GM13976 (cell line): ENCODE results near the gene HSBP1.

ENCODE experiments used
- DNase-seq: peaks from one replicate; pipeline ENCODE4 v3.0.0; 2012; ENCODE audit warnings: low spot score
- in situ Hi-C: fragments of 300-500 bp; cut with MboI; formaldehyde crosslinking; loops from one replicate; pipeline ENCODE4 v1.12.0; 2022; ENCODE audit warnings: low sequenced_read_pairs, mixed read lengths, inconsistent platforms; ENCODE audit not compliant: unreplicated experiment
- TF ChIP-seq, protein P1 (sequence below): IDR thresholded peaks from 2 replicates; pipeline ENCODE4 v1.5.1; 2012; ENCODE audit warnings: borderline replicate concordance, mild to moderate bottlenecking; ENCODE audit not compliant: insufficient read depth; ENCODE audit errors: extremely low read depth, missing control alignments, control extremely low read depth

HSBP1 gene

DNA sequence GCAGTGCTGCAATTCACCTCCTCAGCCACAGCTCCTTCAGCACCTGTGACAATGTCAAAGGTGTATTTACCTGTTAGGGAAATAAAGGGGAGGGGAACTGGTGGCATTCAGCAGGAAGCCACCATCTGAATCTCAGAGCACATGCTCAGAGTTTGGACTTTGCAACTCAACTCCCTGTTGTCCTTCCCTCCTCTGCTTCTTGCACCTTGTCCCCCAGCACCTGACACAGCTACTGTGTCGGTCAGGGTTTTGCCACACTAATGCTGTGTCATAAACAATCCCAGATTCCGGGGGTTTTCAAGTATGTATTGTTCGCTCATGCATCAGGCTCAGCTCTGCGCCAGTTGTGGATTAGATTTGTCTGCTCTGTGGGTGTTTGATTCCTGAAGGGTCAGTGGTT is 43.7 kb downstream of the HSBP1 start:
- in situ Hi-C loops: no loop called here
- DNase-seq: no peak
- TF ChIP-seq, protein P1, sequence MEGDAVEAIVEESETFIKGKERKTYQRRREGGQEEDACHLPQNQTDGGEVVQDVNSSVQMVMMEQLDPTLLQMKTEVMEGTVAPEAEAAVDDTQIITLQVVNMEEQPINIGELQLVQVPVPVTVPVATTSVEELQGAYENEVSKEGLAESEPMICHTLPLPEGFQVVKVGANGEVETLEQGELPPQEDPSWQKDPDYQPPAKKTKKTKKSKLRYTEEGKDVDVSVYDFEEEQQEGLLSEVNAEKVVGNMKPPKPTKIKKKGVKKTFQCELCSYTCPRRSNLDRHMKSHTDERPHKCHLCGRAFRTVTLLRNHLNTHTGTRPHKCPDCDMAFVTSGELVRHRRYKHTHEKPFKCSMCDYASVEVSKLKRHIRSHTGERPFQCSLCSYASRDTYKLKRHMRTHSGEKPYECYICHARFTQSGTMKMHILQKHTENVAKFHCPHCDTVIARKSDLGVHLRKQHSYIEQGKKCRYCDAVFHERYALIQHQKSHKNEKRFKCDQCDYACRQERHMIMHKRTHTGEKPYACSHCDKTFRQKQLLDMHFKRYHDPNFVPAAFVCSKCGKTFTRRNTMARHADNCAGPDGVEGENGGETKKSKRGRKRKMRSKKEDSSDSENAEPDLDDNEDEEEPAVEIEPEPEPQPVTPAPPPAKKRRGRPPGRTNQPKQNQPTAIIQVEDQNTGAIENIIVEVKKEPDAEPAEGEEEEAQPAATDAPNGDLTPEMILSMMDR: no peak

DNA sequence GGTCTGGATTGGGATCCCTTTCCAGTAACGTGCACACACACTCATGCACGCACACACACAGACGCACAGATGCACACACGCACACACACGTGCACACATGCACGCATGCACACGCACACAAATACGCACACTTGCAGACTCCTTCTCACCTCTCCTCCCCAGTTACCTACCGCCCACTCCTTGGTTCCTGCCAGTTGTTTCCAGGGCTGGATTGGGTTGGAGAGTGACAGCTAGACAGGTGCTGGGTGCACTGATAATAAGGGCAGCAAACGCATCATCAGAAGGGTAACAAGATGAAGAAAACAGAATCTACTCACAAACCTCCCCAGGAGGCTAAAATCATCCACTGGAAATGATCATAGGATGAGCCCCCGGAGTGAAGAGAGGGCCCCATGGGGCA is 45.0 kb downstream of the HSBP1 start:
- TF ChIP-seq, protein P1: no peak
- DNase-seq: no peak
- in situ Hi-C loops: no loop called here

DNA sequence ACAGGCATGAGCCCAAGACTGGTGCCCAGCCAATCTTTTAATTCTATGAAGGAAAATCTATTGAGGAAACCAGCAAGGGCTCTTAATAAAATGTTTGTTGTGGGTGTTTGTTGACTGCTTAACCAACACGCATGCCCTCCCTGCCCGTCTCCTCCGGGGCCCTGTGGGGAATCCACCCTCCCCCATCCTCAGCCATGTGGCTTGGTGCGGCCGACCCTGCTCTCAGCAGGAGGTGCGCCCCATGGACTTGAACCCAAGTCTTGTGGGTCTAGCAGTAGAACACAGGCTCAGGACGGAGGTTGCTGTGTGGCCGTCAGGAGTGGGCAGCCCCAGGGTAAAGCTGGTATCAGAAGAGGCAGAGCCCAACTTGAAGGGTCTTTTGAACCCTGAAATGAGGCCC is 46.1 kb downstream of the HSBP1 start:
- TF ChIP-seq, protein P1: no peak
- in situ Hi-C loops: no loop called here
- no peak for DNase-seq

DNA sequence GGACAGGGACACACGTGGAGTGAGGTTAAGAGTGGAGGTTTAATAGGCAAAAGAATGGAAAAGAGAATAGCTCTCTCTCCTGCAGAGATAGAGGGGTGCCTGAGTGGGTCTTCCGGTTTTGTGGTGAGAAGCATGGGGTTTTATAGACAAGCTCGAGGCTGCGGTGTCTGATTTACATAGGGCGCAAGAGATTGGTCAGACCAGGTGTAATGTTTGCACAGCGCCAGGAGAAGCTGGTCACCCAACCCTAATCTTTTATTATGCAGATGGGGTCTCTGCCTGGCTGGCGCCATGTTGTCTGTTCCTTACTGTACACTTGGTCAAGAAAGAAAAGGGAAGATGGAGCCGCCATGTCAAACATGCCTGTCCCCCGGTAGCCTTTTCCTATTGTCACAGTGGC is 46.6 kb downstream of the HSBP1 start:
- in situ Hi-C loops: no loop called here

DNA sequence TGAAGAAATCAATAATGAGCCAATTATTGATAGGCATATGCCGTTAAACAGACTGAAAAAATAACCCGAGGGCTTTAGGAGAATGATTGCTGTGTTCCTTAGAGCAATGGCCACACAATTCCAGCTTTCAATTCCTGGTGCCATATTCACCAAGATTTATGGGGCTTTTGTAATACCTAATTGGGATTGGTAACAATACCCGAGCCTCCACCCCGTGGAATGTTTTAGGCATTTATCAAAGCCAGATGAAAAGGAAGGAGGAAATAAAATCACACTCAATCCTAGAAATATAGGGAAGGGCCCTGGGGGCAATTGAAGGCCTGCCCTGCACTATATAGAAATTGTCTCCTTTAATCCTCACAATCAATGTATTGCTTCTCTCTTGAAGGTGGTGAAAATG is 49.0 kb downstream of the HSBP1 start:
- in situ Hi-C loops: no loop called here
- no peak for DNase-seq
- TF ChIP-seq, protein P1: no peak

More for the DNA sequence above, 46.6 kb downstream of the HSBP1 start:
- no peak for DNase-seq
- TF ChIP-seq, protein P1: no peak

DNA sequence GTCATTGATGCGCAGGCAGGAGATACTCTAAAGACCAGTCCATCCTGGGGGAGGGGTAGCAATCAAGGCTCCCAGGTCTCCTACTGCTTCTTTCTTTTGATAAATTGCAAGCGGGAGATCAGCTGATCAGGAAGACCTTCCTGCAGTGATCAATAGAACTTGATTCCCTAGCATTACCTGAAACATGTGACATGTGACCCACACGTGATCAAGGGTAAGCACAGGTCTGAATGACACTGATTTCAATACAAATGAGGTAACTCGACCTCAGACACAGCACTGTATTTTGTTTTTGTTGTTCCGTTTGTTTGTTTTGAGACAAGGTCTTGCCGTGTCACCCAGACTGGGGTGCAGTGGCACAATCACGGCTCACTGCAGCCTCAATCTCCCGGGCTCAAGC is 51.5 kb downstream of the HSBP1 start:
- in situ Hi-C loops: no loop called here
- no peak for DNase-seq
- TF ChIP-seq, protein P1: no peak

DNA sequence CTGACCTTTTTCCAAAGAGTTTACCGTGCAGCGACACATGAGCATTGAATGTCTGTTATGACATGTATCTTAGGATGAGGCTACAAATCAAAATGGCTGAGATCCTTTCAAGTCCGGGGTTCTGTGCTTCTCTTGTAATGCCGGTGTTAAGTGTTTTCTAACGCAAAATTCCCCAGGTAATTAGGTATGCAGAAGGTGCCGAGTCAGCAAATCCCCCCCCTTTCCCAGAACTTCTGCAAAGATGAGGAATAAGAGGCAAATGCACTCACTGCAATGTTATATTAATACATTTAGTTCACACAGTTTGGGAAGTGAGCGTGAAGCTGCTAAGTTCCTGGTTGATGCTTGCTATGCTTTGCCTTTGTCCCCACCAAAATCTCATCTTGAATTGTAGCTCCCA is 54.9 kb downstream of the HSBP1 start:
- in situ Hi-C loops: no loop called here
- TF ChIP-seq, protein P1: no peak
- DNase-seq: no peak
